ENCODE data around the gene DNAJC17. TPM values are rescaled to one million over a fixed set of nuclear protein-coding genes. Genes with fewer than 3 reads are reported as not detected.
A peak's percentile ranks its signal among the peaks of the same experiment; 100 is the strongest.

The DNAJC17 gene
- total RNA-seq, 6 experiments from 2014 or later: 7.8 to 23.7 (median 17.7) TPM

- intact Hi-C loops (cut with DNase I): no loop called here
- 61% methylated on average over 3 of the region's 3 CpGs for WGBS (ENCODE audit: insufficient coverage, low coverage, low lambda C conversion rate, missing lambda C conversion rate)
- H3K4me1 ChIP-seq: peaks cover 0 to 32% (median 20%) of the 10 kb centered on the region in 4 donors
Measured at GRCh38 chr15:40790718-40791117, 16.6 kb downstream of the DNAJC17 start.

GRCh38 chr15:40789999-40790398 lies 17.3 kb downstream of the DNAJC17 start:
- H3K4me1 ChIP-seq: peaks cover 0 to 37% (median 23%) of the 10 kb centered on the region in 4 donors
- intact Hi-C loops (cut with DNase I): no loop called here
- H3K36me3 ChIP-seq: no peaks in the 10 kb centered on the region
- no peaks in the 10 kb centered on the region for H3K9me3 ChIP-seq
- no peaks in the 10 kb centered on the region for H3K27me3 ChIP-seq
- TF ChIP-seq POLR2A (IDR thresholded peaks at IDR 0.05): no peak
- no peak overlapping the region for H3K27ac ChIP-seq
- peak in 1 of 3 donors; percentile 20 for DNase-seq
- no peak overlapping the region for H3K4me3 ChIP-seq
- 82% methylated on average over 4 of the region's 8 CpGs for WGBS (ENCODE audit: insufficient coverage, low coverage, low lambda C conversion rate, missing lambda C conversion rate)
- ATAC-seq: no peak

More at GRCh38 chr15:40790718-40791117, 16.6 kb downstream of the DNAJC17 start:
- H3K36me3 ChIP-seq: no peaks in the 10 kb centered on the region
- no peak overlapping the region for H3K27ac ChIP-seq
- ATAC-seq: no peak
- H3K27me3 ChIP-seq: no peaks in the 10 kb centered on the region
- no peak for TF ChIP-seq CTCF (IDR thresholded peaks at IDR 0.05)
- TF ChIP-seq POLR2A (IDR thresholded peaks at IDR 0.05): no peak
- H3K4me3 ChIP-seq: no peak overlapping the region
- H3K9me3 ChIP-seq: no peaks in the 10 kb centered on the region
- no peak for DNase-seq

GRCh38 chr15:40789119-40789518 lies 18.2 kb downstream of the DNAJC17 start:
- intact Hi-C loops (cut with DNase I): no loop called here
- ATAC-seq: no peak

GRCh38 chr15:40787991-40788390 lies 19.3 kb downstream of the DNAJC17 start:
- Histone ChIP-seq H3K9me3 (no peaks in the 10 kb centered on the region), H3K27ac (no peak overlapping the region), H3K27me3 (no peaks in the 10 kb centered on the region), H3K36me3 (no peaks in the 10 kb centered on the region), H3K4me3 (no peak overlapping the region), H3K4me1 (peaks cover 0 to 22% (median 11%) of the 10 kb centered on the region in 4 donors)
- DNase-seq: peak in 1 of 3 donors; percentile 34
- no peak for ATAC-seq
- intact Hi-C loops (cut with DNase I): no loop called here
- no peak for TF ChIP-seq POLR2A (IDR thresholded peaks at IDR 0.05)
- no peak for TF ChIP-seq CTCF (IDR thresholded peaks at IDR 0.05)
- WGBS (ENCODE audit: insufficient coverage, low coverage, low lambda C conversion rate, missing lambda C conversion rate): no CpG with 5 or more reads among the region's 6 CpGs

More at GRCh38 chr15:40789119-40789518, 18.2 kb downstream of the DNAJC17 start:
- Histone ChIP-seq H3K36me3 (no peaks in the 10 kb centered on the region), H3K27me3 (no peaks in the 10 kb centered on the region), H3K27ac (no peak overlapping the region), H3K4me1 (peaks cover 0 to 33% (median 17%) of the 10 kb centered on the region in 4 donors), H3K4me3 (no peak overlapping the region), H3K9me3 (no peaks in the 10 kb centered on the region)
- no peak for TF ChIP-seq CTCF (IDR thresholded peaks at IDR 0.05)
- TF ChIP-seq POLR2A (IDR thresholded peaks at IDR 0.05): no peak
- DNase-seq: no peak
- WGBS (ENCODE audit: insufficient coverage, low coverage, low lambda C conversion rate, missing lambda C conversion rate): 69% methylated on average over 3 of the region's 5 CpGs

GRCh38 chr15:40787344-40787841 lies 19.9 kb downstream of the DNAJC17 start:
- TF ChIP-seq POLR2A (IDR thresholded peaks at IDR 0.05) (no peak), CTCF (IDR thresholded peaks at IDR 0.05) (no peak)
- ATAC-seq (peak in 1 of 4 donors; percentile 21), DNase-seq (peak in 1 of 3 donors; percentile 23)
- 48% methylated on average over 2 of the region's 4 CpGs for WGBS (ENCODE audit: insufficient coverage, low coverage, low lambda C conversion rate, missing lambda C conversion rate)
- Histone ChIP-seq H3K36me3 (no peaks in the 10 kb centered on the region), H3K27ac (no peak overlapping the region), H3K4me1 (peaks cover 0 to 22% (median 8%) of the 10 kb centered on the region in 4 donors), H3K27me3 (no peaks in the 10 kb centered on the region), H3K4me3 (no peak overlapping the region), H3K9me3 (no peaks in the 10 kb centered on the region)
- intact Hi-C loops (cut with DNase I): no loop called here
